Activated CD4-positive, alpha-beta T cell treated with anti-CD3 and anti-CD28 coated beads, Interleukin-10, Interleukin-2, amounts not matched to agents 100 ng/mL and 50 ng/mL, durations not matched to agents 16 hours and 8 hours (primary cell): ENCODE measurements around the gene METTL25B.

Experiments
- DNase-seq: peaks from one replicate; pipeline ENCODE4 v3.0.0-alpha.2; 2020

Gene METTL25B

DNA sequence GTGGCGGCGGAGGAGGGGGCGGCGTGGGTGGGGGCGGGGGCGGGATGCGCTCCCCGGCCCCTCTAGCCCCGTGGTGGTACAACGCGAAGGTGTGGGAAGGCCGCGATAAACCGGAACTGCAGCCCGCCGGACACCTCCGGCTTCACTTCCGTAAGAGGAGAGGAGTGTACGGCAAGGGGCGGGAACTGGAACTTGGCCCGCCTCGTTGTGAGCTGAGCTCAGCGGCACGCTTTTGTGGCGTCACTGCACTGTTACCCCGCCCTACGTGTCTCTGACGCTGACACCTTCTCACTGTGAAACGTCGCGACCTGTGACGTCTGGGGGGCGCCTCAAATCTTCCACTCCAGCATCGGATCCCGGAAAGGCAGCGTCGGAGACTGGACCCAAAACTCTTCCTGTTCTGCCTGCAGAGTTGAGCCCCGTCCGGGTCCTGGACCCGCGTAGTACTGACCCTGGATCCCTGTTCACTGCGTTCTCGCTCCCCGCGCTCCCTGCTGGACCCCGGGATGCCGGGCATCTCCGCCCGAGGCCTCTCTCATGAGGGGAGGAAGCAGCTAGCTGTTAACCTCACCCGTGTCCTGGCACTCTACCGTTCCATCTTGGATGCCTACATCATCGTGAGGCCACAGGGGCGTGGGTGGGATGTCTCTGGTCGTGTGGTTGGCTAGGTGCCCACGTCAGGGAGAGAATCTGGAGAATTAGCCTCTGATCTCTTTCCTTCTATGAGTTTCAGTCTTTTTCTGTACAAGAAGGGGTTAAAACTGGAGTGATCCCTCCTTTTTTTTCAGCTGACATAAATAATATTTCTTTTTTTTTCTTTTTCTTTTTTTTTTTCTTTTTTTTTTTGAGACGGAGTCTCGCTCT lies 562 bp downstream of the METTL25B start, which contains the start of gene ISG20L2:
TSS of gene ISG20L2 (minus strand) at position 168 of the 864 bp plus-strand sequence. CDS start 1,114 bp downstream, outside the sequence.
- DNase-seq: peak; percentile 98

DNA sequence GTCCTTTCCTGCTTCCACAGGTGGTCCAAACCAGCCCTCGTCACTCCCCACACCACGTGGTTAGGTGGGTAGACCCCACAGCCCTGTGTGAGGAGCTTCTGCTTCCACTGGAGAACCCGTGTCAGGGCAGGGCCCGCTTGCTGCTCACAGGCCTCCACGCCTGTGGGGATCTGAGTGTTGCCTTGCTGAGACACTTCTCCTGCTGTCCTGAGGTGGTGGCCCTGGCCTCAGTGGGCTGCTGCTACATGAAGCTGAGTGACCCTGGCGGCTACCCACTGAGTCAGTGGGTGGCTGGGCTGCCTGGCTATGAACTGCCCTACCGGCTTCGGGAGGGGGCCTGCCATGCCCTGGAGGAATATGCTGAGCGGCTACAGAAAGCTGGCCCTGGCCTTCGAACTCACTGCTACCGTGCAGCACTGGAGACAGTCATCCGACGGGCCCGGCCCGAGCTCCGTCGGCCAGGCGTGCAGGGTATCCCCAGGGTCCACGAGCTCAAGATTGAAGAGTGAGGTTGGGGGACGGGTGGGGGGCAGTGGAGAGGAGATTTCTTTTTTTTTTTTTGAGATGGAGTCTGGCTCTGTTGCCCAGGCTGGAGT lies 5.8 kb downstream of the METTL25B start:
- DNase-seq: no peak

DNA sequence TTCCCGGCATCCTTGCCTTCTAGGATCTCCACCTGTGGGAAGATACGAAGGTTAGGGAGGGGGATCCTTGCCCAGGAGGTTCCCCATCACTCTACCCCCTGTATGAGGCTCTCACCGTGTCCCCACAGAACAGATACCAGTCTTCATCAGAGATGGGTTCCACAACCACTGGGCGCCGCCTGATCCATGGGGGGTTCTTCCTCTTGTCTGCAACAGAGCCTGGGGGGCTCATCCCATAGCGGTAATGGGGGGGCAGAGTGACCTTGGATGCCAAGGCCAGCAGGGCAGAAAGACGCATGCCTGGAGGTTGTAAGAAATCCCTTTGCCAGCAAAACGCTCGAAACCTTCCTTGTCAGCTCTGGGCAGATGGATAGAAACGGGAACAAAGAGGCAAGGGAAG lies 10.1 kb downstream of the METTL25B start:
- no peak for DNase-seq

DNA sequence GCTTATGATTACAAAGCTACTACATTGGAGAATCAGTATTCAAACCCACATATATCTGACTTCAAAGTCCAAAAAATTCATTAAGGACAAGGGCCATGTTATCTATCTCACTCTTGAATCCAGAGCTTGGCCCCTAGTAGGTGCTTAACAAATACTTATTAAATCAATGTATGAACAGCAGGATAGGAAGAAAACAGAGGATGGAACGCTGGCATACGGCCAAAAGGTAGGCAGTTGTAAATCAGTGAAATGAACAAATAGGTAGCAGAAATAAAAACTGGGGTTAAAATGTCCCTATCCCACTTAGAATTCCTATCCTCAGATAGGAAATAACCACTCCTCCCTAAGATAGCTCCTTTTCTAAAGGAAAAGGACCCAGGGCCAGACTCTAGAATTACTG lies 10.6 kb downstream of the METTL25B start:
- no peak for DNase-seq

DNA sequence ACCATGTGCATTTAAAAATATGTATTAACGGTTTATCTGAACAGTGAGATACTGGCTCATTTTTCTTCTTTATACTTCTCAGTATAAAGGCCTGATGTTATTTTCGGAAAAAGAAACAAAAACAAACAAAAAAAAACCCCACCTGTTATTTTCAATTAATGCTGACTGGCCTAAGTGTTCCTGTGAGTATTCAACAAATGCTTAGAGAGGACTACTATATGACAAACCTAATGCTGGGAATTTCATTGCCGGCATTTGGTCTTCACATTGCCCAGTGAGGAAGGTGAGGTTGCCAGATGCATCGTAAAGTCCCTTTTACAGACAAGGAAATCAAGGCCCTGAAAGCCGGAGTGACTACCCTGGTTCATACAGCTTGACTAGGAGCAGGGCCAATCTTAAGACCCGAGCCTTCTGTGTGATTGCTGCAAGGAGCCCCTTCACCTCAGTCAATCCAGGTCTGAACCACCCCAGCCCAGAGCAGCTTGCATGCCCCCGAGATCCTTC lies 12.0 kb downstream of the METTL25B start:
- no peak for DNase-seq

DNA sequence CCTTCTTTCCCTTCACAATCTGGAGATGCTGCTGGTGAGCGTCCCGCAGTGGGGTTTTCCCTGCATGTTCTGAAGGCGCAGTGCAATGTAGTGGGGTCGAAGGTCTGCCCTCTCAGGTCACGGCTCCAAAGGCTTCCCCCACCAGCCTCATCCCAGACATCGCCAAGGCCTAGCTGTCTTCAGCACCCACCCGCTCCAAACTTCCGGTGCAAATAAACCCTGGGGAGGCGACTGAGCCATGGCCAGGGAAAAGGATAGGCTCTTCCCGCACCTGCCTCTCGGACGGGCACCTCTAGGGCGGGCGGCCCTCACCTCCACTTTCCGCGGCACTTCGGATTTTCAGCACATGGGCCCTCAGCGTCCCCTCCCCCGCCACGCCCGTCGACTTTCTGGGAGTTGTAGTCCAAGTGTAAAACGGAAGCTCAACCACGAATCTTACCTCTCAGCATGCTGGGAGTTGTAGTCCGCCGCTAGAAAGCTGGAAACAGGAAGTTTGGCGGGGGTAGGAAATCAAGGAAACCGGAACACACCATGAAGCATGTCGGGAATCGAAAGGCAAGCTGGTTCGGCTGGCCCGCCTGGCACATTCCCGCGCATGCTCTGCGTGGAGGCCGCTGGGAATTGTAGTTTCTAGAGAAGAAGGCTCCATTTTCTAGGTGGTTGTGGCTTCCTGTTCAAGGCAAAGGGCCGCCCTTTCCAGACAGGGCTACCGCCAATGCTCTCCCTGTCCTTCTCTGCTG lies 12.6 kb downstream of the METTL25B start, which contains the start of gene MRPL24:
TSS of gene MRPL24 (minus strand) at position 348 of the 740 bp plus-strand sequence. CDS start 2,384 bp downstream, outside the sequence.
- peak; percentile 100 for DNase-seq

DNA sequence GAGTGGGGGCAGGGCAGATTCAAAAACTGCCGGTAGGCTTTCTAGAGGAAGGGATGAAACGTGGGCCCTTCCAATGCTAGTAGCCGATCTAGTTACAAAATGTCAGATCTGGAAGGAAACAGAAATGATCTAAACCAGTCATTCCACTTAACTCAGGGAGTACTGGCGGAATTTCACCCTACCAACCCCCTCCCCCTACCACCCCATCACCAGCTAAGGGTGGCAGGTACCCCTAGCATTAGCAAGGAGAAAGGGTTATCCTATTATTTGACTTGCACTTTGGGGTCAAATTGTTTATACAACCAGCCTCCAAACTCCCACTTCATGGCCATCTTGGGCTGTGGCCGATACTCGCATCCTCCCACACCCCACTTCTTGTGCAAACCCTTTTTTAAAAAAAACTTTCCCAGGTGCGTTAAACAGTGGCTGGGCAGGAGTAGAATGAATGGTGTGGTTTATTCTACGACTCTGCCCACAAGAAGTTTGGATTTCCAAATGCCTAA lies 13.3 kb downstream of the METTL25B start:
- no peak for DNase-seq

DNA sequence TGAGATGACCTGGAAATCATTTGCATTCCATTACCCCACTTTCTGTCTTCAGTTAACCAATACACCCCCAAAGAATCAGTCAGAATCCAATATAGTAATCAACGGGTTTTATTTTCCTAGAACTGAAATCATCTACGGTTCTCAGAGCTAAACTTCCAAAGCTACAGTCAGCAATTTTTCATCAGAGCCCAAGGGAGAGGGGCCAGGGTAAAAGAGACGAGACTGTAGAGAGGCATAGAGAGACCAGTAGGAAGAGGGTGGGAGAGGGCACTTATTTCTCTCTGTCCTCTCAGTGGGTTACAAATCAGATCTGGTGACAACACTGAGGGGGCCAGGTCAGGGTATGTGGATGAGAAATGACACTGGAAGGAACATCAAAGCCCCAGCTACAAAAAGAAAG lies 13.7 kb downstream of the METTL25B start:
- no peak for DNase-seq

DNA sequence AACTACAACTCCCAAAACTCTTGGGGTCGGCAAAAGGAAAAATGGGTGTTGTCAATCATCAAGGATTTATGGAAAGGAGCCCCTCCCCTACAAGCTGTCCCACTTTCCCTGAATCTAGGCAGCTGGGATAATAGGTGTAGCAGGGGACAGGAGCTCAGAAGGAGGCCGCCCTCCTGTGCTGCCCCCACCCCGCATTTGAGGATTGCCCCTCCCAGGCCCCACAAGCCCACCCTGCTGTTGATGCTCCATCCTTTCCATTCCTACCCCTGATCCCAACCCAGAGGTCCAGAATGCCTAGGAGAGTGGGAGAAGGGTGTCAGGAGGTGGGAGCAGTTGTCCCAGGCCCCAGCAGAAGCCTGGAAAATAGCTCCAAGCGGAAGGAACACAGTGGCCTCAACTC lies 14.5 kb downstream of the METTL25B start:
- no peak for DNase-seq

DNA sequence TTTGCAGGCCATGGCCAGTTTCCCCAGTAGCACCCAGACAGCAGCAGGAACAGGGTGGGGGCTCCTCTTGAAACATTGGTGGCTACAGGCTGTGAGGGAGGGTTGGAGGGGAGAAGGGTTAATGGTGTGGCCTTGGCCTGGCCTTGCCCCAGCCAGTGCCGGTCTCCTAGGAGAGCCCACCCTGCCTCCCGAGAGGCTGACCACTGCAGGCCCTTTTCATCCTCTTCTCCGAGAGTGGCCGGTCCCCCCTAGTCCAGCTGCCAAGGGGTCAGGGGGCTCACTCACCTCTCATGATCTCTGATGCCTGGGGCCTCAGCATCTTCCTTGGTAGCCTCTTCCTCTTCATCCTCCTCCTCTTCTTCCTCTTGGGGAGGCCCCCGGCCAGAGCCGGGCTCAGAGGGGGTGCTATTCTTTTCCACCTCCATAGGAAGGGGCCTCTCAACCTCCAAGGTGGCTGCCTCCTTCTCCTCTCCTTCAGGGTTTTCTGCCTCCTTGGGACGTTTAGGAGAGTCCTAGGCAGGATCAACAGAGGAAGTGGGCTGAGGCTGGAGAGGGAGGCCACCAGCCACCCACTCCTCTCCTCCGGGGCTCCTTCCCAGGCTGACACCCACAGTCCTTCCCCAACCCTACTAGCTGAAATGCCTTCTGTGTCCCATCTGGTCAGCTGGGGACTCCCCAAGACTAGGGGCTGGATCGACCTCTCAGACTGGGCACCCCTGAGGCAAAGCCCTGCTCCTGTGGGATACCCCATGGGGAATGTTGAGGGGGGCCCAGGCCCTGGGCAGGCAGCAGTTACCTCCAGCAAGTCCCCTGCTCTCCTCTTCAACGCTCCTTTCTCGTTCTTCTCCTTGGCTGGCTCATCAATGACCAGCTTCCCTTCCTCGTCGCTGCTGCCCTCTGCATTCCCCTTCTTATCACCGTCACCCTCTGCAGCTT lies 15.4 kb downstream of the METTL25B start:
- DNase-seq: no peak

DNA sequence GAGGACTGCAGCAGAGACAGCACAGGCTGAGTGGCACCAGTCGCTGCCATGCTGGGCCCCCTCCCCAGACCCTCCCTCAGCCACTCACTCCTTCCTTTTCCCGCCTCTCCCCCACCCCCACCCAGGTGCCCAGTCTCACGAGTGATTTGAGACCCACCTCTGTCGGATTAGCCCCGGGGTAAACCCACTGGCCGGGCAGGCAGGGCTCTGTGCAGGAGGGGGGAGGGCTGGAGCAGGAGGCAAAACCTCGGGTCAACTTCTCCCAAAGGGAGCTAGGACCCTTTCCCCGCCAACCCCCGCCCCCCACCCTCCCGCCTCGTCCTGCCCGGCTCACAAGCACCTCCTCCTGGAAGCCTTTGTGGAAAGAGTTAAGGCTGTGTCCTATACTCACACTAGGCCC lies 16.1 kb downstream of the METTL25B start:
- no peak for DNase-seq

DNA sequence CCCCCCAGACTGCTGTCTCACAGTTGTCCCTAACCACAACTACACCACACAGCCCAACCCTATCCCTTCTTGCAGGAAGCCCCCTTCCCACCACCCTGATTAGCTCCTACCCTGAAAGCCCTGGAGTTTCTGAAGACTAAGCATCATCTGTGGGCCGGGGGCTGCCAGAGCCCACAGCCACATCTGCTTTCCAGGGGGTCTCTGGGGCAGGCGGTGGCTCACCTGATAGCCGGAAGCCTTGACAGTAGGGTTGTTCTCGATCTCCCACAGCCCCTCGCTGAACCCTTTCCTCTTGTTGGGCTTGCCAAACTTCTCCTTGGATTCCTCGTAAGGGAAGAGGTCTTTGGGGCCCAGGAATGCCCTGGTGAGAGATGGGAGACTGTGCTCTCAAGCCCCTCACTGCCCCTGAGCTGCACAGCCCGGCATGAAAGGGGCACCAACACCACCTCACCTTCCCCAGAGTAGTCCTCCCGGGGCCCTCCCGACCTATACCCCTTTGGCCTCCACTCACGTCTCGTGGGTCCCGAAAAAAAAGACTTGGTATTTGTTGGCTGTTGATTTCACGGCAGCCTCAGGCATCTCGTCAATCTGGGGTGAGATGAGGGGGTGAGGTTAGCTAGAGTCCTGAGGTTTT lies 16.6 kb downstream of the METTL25B start:
- DNase-seq: no peak

DNA sequence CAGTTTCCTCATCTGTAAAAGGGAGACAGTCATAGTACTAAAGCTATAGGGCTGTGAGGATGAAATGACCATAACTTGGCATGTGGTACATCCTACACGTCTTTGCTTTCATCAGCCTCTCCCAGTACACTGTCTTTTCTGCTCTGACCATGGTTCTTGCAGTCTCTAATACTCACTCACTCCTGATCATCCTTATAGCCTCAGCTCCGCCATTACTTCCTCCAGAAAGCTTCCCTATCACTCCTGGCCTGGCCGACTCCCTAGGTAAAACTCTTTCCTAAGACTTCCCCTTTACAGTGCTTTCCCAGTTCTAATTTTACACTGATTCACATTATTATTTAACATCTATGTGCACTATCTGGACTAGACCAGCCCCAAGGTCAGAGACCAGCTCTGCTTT lies 17.6 kb downstream of the METTL25B start:
- no peak for DNase-seq

DNA sequence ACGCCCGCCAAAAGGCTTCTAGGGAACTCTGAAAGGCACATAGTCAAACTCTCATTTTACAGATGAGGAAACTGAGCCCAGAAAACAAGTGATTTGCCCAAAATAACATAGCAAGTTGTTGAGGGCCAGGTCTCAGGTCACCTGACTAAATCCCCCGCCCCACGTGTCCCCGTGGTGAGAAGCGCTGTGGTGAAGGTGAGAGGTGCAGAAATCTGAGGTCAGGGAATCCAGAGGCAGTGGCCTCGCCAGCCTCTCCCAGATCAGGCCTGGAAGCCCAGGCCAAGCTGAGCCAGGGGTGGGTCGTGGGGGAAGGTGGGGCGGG lies 18.1 kb downstream of the METTL25B start:
- DNase-seq: no peak

DNA sequence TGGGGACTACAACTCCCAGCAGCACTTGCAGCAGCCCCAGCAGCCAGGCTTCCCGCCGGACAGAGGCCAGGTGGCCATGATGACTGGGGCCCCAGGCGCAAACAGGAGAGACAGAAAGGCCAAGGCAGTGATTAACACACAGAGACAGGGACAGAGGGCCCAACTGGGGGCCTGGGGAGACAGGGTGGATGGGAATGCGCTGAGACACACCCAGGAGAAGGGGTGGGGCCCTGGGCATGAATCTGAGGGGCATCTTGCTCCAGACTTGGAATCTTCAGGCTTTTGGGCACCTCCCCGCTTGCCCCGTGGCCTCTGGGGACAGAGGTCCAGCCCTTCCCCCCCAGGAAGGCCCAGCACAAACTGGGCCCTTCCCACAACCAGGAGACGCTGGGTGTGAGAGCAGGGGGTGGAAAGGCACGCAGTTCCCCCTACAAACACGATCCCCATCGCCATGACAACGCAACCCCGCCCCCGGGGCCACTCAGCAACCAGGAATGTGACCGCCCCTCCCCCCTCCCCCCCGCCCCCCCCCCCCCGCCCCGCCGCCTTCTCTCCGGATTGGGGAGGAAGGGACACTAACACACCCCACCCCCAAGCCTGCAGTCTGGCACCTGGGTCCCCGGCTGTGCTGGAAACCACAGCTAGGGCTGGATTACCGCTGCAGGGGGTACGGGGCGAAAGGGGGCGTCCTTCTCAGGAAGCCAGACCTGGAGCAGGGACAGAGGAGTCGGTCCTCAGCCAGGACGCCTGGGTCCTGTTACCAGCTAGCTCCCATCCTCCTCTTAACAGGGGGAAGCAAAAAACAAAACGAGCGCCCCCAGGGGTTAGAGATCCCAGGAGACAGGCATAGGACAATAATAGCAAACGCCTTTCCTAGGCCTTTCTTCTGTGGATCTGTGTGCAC lies 18.7 kb downstream of the METTL25B start:
- DNase-seq: peak; percentile 67

DNA sequence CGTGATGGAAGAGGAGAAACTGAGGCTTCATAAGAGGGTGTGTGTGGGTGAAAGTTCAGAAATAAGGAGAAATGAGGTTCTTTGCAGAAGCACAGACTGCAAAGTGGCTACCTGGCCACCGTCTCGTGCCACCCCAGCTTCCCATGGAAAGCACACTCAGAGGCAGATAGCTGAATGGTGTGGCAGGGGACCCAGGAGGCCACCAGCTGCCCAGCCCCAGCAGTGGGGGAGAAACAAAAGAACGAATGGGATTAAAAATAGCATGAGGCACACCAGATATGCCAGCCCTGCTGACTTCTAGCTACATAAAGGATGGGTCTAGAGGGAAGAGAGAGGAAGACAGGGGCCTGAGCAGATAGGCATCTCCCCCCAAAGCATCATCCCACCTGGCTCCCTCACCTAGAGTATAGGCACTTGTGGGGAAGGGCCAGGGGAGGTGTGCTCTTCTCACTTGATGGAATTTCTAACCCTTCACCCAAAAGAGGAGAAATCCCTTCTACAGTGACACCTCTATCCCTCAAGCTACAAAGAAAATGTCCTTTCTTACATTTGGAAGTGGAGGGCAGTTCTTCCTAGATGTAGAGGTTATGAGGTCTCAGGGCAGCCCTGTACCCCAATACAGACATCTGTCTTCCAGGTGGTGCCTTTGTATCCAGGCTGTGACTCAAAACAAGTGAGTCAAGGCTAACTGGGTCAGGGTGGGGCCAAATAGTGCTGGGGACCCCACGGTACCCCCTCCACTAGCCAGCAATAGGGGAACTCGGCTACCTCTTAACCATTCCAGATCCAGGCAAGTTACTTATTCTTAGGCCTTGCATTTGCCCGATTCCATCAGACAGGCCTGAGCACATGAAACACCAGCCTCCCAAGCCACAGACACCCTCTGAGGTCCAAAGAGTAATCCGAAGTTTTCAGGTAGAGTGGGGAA lies 19.7 kb downstream of the METTL25B start:
- DNase-seq: no peak

DNA sequence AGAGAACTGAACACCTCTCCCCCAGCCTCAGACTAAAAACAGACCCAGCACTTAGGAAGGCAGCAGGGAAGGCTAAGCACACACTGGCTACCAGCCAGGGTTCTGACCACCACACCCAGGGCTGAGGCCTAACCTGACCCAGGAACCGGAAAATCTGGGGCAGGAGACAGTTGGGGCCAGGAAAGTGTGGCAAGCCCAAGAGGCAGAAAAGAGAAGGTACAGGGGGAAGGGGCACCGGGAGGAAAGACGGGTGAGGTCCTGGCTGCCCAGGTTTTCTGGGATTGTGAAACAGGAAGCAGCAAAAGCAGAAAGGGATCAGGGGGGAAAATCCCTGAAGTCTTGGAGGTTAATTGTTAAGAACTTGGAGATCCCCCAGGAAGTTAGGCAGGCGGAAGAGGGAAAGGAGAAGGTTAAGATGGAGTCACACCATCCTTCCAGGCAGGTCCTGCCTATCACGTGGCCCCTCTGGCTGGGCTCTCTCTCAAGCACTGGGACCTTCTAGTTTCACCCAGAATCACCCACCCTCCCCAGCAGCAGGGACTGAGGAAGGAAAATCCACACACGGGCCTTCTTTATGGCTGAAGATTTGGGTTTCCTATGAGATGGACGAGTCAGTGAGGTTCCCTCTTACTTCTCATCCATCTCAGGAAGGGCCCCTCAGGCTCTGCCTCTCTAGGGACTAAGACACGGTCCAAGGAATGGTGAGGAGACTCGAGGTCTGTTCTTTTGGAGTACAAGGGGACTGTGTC lies 20.6 kb downstream of the METTL25B start:
- peak; percentile 51 for DNase-seq

DNA sequence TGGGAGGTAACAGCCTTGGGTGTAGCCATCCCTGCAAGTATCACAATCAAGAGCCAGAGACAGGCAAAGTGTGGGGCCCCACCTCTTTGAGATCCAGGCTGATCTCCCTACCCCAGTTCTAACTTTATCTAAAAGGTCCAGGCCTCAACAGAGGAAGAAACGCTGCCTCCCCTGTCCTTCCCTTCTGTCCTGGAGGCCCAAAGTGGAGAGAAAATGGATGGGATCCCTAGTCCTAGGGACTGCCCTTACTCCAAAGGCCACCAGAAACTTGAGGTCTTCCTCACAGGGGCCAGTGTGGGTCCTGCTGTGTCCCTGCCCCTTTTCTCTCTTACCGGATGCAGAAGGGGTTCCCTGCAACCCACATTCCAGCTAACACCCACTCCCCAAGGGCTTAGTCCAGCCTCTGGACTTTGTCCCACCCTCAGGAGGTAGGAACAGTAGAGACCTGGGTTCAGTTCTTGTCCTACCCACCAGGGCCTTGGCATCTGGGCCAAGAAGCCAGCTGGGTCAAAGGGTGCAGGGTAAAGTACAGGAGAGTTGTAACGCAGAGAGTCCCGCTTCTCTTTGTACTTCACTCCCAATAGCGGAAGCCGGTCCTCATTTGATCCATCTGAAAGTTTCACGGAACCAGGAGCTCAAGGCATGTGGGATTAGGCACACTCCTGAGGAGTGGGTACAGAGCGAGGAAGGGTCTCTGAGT lies 21.3 kb downstream of the METTL25B start:
- DNase-seq: no peak
